Measurements from ENCODE around the gene ZBTB20. TPM values are rescaled to one million over a fixed set of nuclear protein-coding genes. Genes with fewer than 3 reads are reported as not detected.

The ZBTB20 gene
- total RNA-seq, 2 experiments from 2014 or later = 5.2 to 6.4 TPM

DNA sequence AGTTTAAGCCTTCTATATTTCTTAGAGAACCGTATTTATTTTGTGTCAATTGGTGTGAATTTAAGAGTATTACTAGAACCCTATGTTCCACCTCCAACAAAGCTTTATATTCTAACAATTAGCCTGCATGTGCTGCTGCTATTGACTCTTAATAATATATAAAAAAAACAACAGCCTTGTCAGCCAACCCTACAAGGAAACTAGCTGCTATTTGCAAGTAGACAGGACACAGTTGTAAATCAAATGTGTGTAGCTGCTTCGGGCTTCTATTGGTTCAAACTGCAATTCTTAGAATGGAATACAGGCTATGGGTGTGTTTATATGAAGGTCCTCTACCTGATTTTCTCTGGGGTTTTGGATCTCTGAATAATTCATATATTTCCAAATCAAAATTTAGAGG lies 60.7 kb downstream of the ZBTB20 start:
- Mint-ChIP-seq H3K4me1 (peaks cover 39% of the 10 kb centered on the region), H3K9me3 (ENCODE audit: low read depth) (no peaks in the 10 kb centered on the region), H3K36me3 (ENCODE audit: low read depth) (peaks cover 2% of the 10 kb centered on the region), H3K27me3 (no peaks in the 10 kb centered on the region), H3K27ac (no peak overlapping the region), H3K4me3 (no peak overlapping the region)
- intact Hi-C loops (cut with DNase I, micrococcal nuclease) = loop anchor here in 1 of 2 experiments (10.0 kb wide), 1 partner anchor 702 kb away; no protein-coding TSS in a partner anchor
- no peak for DNase-seq
- ATAC-seq = no peak
- ChIA-PET POLR2A (no interaction called here), CTCF (interaction anchor here (0.9 to 2.5 kb wide), 10 partner anchors 8 to 79 kb away, joined by 3 to 10 read pairs (median 5); no protein-coding TSS in a partner anchor)

DNA sequence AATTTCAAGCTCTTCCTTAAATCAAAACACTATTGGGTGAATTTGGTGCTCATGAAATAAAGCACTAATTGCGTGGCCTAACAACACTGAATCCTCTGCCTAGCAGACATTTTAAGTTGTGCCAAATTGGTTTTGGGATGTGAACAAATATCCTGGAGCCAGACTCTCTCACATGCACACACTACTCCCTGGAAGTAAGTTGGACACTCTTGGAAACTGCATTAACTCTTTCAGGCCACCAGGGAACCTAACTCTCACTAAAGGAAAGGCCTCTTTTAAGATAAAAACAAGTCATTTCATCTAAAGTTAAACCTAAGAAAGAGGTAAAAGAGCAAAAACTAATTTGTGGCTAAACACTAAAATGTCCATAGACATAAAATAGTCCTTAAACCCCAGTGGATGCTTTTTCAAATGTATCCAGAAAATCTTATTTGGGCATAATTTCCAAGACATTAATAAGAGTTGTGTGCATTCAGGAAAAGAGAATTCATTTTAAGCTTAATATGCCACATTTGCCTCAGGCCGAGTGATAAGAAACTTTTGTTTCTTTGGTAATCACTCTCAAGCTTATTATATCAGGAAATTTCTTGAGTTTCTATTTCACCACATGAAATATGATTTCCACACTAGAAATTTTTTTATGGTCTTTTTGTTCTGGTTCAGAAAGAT lies 61.8 kb downstream of the ZBTB20 start:
- POLR2A ChIA-PET = no interaction called here
- ATAC-seq = no peak
- intact Hi-C loops (cut with DNase I, micrococcal nuclease) = loop anchor here in 1 of 2 experiments (10.0 kb wide), 1 partner anchor 701 kb away; no protein-coding TSS in a partner anchor
- H3K27me3 Mint-ChIP-seq = no peaks in the 10 kb centered on the region
- H3K4me3 Mint-ChIP-seq = no peak overlapping the region
- peaks cover 2% of the 10 kb centered on the region for H3K36me3 Mint-ChIP-seq (ENCODE audit: low read depth)
- no peaks in the 10 kb centered on the region for H3K9me3 Mint-ChIP-seq (ENCODE audit: low read depth)
- CTCF ChIA-PET = interaction anchor here (1.2 to 2.5 kb wide), 8 partner anchors 10 to 77 kb away, joined by 3 to 10 read pairs (median 5); no protein-coding TSS in a partner anchor
- DNase-seq = no peak
- H3K4me1 Mint-ChIP-seq = peaks cover 40% of the 10 kb centered on the region
- peak overlapping the region; percentile 1 for H3K27ac Mint-ChIP-seq

DNA sequence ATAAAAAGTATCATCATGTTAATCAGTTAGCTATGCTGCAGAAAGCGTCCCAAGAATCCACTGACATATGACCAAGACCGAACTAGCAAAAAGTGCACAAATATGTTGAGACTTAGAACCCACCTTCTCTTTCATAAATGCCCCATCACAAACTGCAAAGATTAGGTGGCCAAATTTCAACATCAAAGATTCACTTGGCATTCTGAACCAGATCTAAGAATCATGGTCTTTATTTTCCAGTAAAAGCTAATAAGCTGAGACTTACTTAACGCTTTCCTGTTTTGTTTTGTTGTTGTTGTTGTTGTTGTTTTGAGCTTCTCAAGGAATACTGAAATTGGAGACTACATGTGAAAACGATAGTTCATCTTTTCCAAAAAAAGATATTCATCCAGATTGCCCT lies 62.4 kb downstream of the ZBTB20 start:
- Mint-ChIP-seq H3K4me1 (peaks cover 40% of the 10 kb centered on the region), H3K27ac (no peak overlapping the region), H3K9me3 (ENCODE audit: low read depth) (no peaks in the 10 kb centered on the region), H3K27me3 (no peaks in the 10 kb centered on the region), H3K36me3 (ENCODE audit: low read depth) (peaks cover 2% of the 10 kb centered on the region), H3K4me3 (no peak overlapping the region)
- CTCF ChIA-PET = interaction anchor here (0.5 to 2.5 kb wide), 5 partner anchors 11 to 77 kb away, joined by 3 to 9 read pairs (median 5); no protein-coding TSS in a partner anchor
- ATAC-seq (no peak), DNase-seq (no peak)
- POLR2A ChIA-PET = no interaction called here
- intact Hi-C loops (cut with DNase I, micrococcal nuclease) = loop anchor here in 1 of 2 experiments (10.0 kb wide), 1 partner anchor 700 kb away; no protein-coding TSS in a partner anchor

DNA sequence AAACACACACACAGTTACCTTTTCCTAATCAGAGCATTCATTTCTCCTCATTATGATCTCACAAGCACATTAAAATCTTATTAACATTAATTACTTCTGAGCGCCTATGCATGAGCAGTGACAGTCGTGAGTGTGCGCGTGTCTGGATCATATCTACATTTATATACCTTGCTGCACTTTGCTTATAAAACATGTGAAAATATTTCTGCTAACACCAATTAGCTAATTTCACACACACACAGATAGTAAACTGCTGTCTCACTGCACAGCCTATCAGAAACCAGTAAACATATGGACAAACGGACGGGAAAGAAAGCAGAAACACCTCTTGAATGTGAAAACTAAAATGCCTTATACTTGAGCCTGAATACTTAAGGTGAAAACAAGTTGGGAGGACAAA lies 64.8 kb downstream of the ZBTB20 start:
- CTCF ChIA-PET = interaction anchor here (1.8 to 3.3 kb wide), 2 partner anchors 10 to 18 kb away, joined by 5 to 16 read pairs; no protein-coding TSS in a partner anchor
- Mint-ChIP-seq H3K27me3 (no peaks in the 10 kb centered on the region), H3K27ac (no peak overlapping the region), H3K36me3 (ENCODE audit: low read depth) (peaks cover 2% of the 10 kb centered on the region), H3K4me1 (peaks cover 34% of the 10 kb centered on the region), H3K9me3 (ENCODE audit: low read depth) (no peaks in the 10 kb centered on the region), H3K4me3 (no peak overlapping the region)
- POLR2A ChIA-PET = no interaction called here
- no peak for ATAC-seq
- no peak for DNase-seq
- intact Hi-C loops (cut with DNase I, micrococcal nuclease) = loop anchor here in 1 of 2 experiments (10.0 kb wide), 1 partner anchor 697 kb away; no protein-coding TSS in a partner anchor

DNA sequence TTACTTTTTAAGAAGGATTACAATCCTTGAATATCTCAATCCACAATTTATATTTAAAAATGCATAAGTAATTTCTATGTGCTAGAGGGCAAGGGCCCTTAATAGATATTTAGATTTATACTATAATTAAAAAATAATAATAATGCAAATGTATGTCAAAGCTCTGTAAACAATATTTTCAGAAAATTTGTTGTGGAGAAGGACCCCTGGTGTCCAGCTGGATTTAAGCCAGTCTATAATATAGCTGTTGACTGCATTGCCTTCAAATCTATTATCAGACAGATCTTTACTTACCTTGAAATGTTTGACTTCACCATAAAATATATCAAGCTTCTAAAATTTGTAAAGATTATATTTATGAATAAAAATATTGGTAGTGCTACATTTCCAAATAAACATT lies 65.6 kb downstream of the ZBTB20 start:
- no peaks in the 10 kb centered on the region for H3K27me3 Mint-ChIP-seq
- intact Hi-C loops (cut with DNase I, micrococcal nuclease) = loop anchor here in 1 of 2 experiments (10.0 kb wide), 1 partner anchor 697 kb away; no protein-coding TSS in a partner anchor
- no peak overlapping the region for H3K4me3 Mint-ChIP-seq
- H3K9me3 Mint-ChIP-seq (ENCODE audit: low read depth) = no peaks in the 10 kb centered on the region
- H3K27ac Mint-ChIP-seq = no peak overlapping the region
- ATAC-seq (no peak), DNase-seq (no peak)
- CTCF ChIA-PET = interaction anchor here (1.8 to 3.3 kb wide), 2 partner anchors 11 to 19 kb away, joined by 5 to 16 read pairs; no protein-coding TSS in a partner anchor
- POLR2A ChIA-PET = no interaction called here
- H3K4me1 Mint-ChIP-seq = peaks cover 37% of the 10 kb centered on the region
- H3K36me3 Mint-ChIP-seq (ENCODE audit: low read depth) = peaks cover 8% of the 10 kb centered on the region

DNA sequence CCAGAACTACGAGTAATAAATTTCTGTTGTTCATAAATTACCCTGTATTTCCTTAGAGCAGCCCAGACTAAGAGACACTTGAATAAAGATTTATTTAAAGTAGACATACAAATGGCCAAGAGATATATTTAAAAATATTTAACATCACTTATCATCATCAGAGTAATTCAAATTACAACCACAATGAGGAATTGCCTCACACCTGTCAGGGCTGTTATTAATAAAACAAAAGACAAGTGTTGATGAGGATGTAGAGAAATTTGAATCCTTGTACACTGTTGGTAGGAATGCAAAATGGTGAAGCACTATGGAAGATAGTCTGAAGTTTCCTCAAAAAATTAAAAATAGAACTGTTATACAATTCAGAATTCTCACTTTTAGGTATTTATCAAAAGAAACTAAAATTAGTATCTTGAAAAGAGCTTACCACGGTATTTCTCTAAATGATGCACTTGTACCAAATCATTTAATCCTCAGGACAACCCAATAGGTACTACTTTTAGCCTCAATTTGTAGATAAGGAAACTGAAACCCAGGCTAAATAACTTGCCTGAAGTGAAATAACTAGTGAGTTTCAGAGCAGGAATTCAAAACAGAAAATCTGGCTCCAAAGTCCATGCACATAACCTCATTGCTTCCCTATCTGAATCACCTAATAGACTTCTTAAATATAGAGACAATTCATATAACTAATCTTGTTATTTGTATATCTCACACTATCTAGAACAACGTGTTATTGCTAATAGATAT lies 69.4 kb downstream of the ZBTB20 start:
- intact Hi-C loops (cut with DNase I, micrococcal nuclease) = no loop called here
- H3K4me1 Mint-ChIP-seq = peaks cover 31% of the 10 kb centered on the region
- H3K36me3 Mint-ChIP-seq (ENCODE audit: low read depth) = peaks cover 9% of the 10 kb centered on the region
- DNase-seq = no peak
- no peak overlapping the region for H3K27ac Mint-ChIP-seq
- ATAC-seq = peak; percentile 47
- CTCF ChIA-PET = interaction anchor here (1.0 to 1.5 kb wide), 2 partner anchors 9 to 14 kb away, joined by 3 to 5 read pairs; no protein-coding TSS in a partner anchor
- no peaks in the 10 kb centered on the region for H3K27me3 Mint-ChIP-seq
- POLR2A ChIA-PET = no interaction called here
- peaks cover 2% of the 10 kb centered on the region for H3K9me3 Mint-ChIP-seq (ENCODE audit: low read depth)
- no peak overlapping the region for H3K4me3 Mint-ChIP-seq

DNA sequence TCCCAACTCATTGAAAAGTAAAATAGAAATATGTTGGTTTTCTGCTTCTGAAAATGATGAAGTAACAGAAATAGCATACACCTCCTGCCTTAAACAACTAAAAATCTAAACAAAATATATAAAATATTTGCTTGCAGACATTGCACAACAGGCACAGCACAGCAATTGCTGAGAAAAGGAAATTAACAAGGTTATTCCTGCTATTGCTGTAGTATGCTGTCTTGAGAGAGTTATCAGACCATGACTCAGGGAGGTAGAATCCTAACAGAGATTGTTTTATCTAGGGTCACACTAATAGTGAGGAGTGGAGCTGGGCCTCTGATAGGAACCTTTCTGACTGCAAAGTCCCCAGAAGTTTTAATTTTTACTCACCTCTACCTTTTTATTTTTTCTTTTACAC lies 72.6 kb downstream of the ZBTB20 start:
- Mint-ChIP-seq H3K9me3 (ENCODE audit: low read depth) (peaks cover 2% of the 10 kb centered on the region), H3K27me3 (no peaks in the 10 kb centered on the region), H3K4me3 (no peak overlapping the region), H3K27ac (no peak overlapping the region), H3K4me1 (peaks cover 30% of the 10 kb centered on the region), H3K36me3 (ENCODE audit: low read depth) (peaks cover 14% of the 10 kb centered on the region)
- DNase-seq = no peak
- POLR2A ChIA-PET = no interaction called here
- CTCF ChIA-PET = no interaction called here
- intact Hi-C loops (cut with DNase I, micrococcal nuclease) = no loop called here
- ATAC-seq = no peak

DNA sequence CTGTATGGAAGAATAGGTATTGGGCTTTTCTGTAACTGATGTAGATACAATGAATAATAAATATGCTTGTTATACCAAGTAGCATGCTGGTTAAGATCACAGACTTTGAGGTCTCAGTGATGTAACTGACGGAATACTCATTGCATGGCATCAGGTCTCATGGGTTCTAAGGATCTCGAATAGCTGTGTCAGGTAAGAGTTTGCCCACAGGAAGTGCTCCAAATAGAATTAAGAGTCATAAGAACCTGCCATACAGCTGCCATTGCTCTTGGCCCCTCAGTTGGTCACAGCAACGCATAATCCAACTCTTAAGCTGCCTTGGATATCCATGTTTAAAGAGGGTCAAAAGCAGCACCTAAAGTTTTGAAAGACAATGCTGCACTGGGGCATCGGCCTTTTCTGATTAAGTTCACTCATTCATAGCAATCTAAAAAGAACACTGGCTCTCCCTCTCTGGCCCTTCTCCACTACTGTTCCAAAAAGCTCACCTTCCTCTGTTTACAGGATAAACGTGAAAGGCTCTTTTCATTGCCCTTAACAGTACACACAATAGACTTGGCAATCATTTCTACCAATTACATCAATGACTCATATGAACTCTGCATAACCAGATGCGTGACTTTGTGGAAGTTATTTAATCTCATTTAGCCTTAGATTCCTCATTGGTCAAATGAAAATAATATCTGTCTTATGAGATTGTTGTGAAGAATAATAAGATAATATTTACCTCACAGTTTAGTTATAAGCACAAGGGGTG lies 74.6 kb downstream of the ZBTB20 start:
- peaks cover 15% of the 10 kb centered on the region for H3K36me3 Mint-ChIP-seq (ENCODE audit: low read depth)
- intact Hi-C loops (cut with DNase I, micrococcal nuclease) = no loop called here
- ChIA-PET POLR2A (no interaction called here), CTCF (interaction anchor here (0.8 to 1.5 kb wide), 2 partner anchors 14 to 19 kb away, joined by 3 to 5 read pairs; no protein-coding TSS in a partner anchor)
- H3K4me3 Mint-ChIP-seq = no peak overlapping the region
- no peak overlapping the region for H3K27ac Mint-ChIP-seq
- H3K27me3 Mint-ChIP-seq = no peaks in the 10 kb centered on the region
- ATAC-seq (no peak), DNase-seq (no peak)
- H3K4me1 Mint-ChIP-seq = peaks cover 40% of the 10 kb centered on the region
- peaks cover 2% of the 10 kb centered on the region for H3K9me3 Mint-ChIP-seq (ENCODE audit: low read depth)

DNA sequence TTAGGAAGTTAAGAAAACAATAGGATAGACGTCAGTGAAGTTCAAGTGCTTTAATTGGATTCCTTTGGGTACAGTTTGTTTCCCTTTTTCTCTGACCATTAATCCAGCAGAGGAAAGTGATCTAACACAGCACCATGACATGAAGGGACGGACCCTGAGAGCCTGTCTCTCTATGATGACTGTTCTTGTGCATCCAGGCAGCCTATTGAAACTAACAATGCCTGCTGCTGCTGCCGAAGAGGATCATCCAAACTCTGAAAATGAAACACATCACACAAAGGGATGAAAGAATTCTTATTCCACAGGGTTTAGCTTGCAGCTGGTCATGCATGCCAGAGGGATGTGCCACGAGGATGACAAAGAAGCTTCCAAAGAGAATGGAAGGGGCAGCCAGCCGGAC lies 75.5 kb downstream of the ZBTB20 start:
- no peak for ATAC-seq
- H3K4me3 Mint-ChIP-seq = no peak overlapping the region
- peaks cover 33% of the 10 kb centered on the region for H3K4me1 Mint-ChIP-seq
- no peak for DNase-seq
- no peaks in the 10 kb centered on the region for H3K27me3 Mint-ChIP-seq
- intact Hi-C loops (cut with DNase I, micrococcal nuclease) = no loop called here
- ChIA-PET POLR2A (no interaction called here), CTCF (interaction anchor here (0.8 to 1.5 kb wide), 3 partner anchors 13 to 17 kb away, joined by 3 to 5 read pairs (median 3); no protein-coding TSS in a partner anchor)
- peaks cover 12% of the 10 kb centered on the region for H3K36me3 Mint-ChIP-seq (ENCODE audit: low read depth)
- H3K27ac Mint-ChIP-seq = no peak overlapping the region
- peaks cover 2% of the 10 kb centered on the region for H3K9me3 Mint-ChIP-seq (ENCODE audit: low read depth)

DNA sequence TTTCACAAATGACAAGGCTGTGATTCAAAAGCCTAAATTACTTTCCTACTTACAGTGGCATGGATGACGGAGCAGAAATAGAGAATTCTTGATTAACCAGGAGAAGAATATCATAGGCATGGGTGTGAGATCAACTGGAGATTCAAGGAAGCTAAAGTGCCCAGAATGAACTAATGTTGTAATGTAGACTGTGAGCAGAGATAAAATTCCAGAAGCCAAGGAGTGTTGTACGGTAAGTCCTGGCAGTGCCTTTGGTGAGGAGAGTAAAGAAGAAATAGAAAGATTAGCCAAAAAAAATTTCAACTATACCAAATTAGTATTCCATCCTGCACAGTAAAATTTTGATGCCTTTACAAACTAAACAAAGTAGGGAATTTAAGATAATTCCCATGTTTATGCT lies 75.9 kb downstream of the ZBTB20 start:
- Mint-ChIP-seq H3K27me3 (no peaks in the 10 kb centered on the region), H3K36me3 (ENCODE audit: low read depth) (peaks cover 10% of the 10 kb centered on the region), H3K4me1 (peaks cover 35% of the 10 kb centered on the region), H3K4me3 (no peak overlapping the region), H3K9me3 (ENCODE audit: low read depth) (peaks cover 2% of the 10 kb centered on the region), H3K27ac (no peak overlapping the region)
- DNase-seq = no peak
- ChIA-PET POLR2A (no interaction called here), CTCF (interaction anchor here (0.8 to 1.0 kb wide), 2 partner anchors 13 to 18 kb away, joined by 3 read pairs; no protein-coding TSS in a partner anchor)
- intact Hi-C loops (cut with DNase I, micrococcal nuclease) = no loop called here
- ATAC-seq = no peak

DNA sequence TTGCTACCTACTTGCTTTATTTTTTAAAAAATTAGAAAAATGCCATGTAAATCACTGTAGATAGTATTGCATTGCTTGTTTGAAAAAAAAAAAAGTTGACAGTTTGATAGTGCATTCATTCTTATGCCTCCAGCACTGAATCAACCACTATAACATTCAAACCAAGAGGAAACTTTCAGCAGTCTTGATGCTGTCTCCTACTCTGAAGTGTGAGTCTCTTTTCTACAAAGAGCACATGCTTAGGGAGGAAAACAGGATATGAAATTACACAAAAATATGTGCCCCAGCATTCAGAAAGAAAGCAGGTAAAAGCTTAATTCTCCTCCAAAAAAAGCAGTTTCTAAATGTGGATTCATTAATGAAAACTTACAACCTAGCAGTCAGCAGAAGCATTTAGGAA lies 78.3 kb downstream of the ZBTB20 start:
- ATAC-seq (peak; percentile 87), DNase-seq (no peak)
- POLR2A ChIA-PET = no interaction called here
- H3K27ac Mint-ChIP-seq = peak overlapping the region; percentile 64
- no peaks in the 10 kb centered on the region for H3K9me3 Mint-ChIP-seq (ENCODE audit: low read depth)
- H3K36me3 Mint-ChIP-seq (ENCODE audit: low read depth) = peaks cover 8% of the 10 kb centered on the region
- H3K4me3 Mint-ChIP-seq = peak overlapping the region; percentile 33
- no peaks in the 10 kb centered on the region for H3K27me3 Mint-ChIP-seq
- CTCF ChIA-PET = interaction anchor here (0.6 to 0.7 kb wide), 2 partner anchors 291 to 1109 kb away, joined by 3 to 8 read pairs; no protein-coding TSS in a partner anchor
- peaks cover 30% of the 10 kb centered on the region for H3K4me1 Mint-ChIP-seq
- intact Hi-C loops (cut with DNase I, micrococcal nuclease) = no loop called here
